Transverse colon (tissue), 4 donors: ENCODE measurements around the gene LDLRAD4.

Experiments used
- POLR2AphosphoS5 ChIP-seq, 3 donors: sonication (generic); formaldehyde crosslinking; IDR thresholded peaks; one replicate each; pipeline ENCODE4 v1.6.1; 2016; ENCODE audit warnings: antibody characterized with exemption in 3 of 3
- TF ChIP-seq, protein P1 (sequence below), 5 experiments: fragments of 200-600 bp in 3 of 5; fragments of 450-650 bp in 2 of 5; sonication (generic) in 3 of 5; IDR thresholded peaks; 1 replicate in 2 of 5; 2 replicates in 3 of 5; pipeline ENCODE4 v1.5.1; 2016 to 2017; ENCODE audit warnings: antibody characterized with exemption in 5 of 5, inconsistent platforms in 3 of 5, mild to moderate bottlenecking in 2 of 5, moderate library complexity in 1 of 5

DNA sequence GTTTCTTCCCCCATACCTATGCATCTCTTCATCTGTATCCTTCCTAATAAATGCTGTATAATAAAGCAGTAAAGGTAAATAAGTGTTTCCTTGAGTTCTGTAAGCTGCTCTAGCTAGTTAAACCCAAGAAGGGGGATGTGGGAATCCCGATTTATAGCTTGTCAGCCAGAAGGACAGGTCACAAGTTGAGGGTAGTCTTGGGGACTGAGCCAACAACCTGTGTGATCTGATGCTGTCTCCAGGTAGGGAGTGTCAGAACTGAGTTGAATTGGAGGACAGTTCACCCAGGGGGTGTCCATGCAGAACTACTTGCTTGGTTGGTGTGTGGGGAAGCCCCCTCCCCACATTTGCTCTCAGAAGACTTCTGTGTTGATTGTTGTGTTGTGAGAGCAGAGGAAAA lies 112.4 kb downstream of the LDLRAD4 start:
- no peak for TF ChIP-seq POLR2AphosphoS5 (IDR thresholded peaks at IDR 0.05)
- TF ChIP-seq, protein P1, sequence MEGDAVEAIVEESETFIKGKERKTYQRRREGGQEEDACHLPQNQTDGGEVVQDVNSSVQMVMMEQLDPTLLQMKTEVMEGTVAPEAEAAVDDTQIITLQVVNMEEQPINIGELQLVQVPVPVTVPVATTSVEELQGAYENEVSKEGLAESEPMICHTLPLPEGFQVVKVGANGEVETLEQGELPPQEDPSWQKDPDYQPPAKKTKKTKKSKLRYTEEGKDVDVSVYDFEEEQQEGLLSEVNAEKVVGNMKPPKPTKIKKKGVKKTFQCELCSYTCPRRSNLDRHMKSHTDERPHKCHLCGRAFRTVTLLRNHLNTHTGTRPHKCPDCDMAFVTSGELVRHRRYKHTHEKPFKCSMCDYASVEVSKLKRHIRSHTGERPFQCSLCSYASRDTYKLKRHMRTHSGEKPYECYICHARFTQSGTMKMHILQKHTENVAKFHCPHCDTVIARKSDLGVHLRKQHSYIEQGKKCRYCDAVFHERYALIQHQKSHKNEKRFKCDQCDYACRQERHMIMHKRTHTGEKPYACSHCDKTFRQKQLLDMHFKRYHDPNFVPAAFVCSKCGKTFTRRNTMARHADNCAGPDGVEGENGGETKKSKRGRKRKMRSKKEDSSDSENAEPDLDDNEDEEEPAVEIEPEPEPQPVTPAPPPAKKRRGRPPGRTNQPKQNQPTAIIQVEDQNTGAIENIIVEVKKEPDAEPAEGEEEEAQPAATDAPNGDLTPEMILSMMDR (IDR thresholded peaks at IDR 0.05), result no peak
